ENCODE data around the gene NR3C2.

- TF ChIP-seq MAFK (IDR thresholded peaks at IDR 0.05; ENCODE audit: low read depth, low read length) = no peak
- no peak for TF ChIP-seq BHLHE40 (IDR thresholded peaks at IDR 0.05; ENCODE audit: low read depth, low read length)
- TF ChIP-seq POLR2A (IDR thresholded peaks at IDR 0.05; ENCODE audit: low read depth, low read length) = no peak
- no peak for TF ChIP-seq CTCF (conservative IDR thresholded peaks at IDR 0.05; ENCODE audit: low read depth, low read length)
- no peak for TF ChIP-seq USF2 (IDR thresholded peaks at IDR 0.05; ENCODE audit: low read depth, low read length)
- no peak for TF ChIP-seq MXI1 (IDR thresholded peaks at IDR 0.05; ENCODE audit: borderline replicate concordance, low read depth, low read length)
- no peak for TF ChIP-seq NFE2L2 (IDR thresholded peaks at IDR 0.05; ENCODE audit: low read depth, low read length)
- TF ChIP-seq SMC3 (IDR thresholded peaks at IDR 0.05; ENCODE audit: low read depth, low read length) = no peak
- no peak for TF ChIP-seq RCOR1 (IDR thresholded peaks at IDR 0.05; ENCODE audit: insufficient replicate concordance, low read length)
- no peak for TF ChIP-seq RAD21 (IDR thresholded peaks at IDR 0.05; ENCODE audit: low read length)
- no peak for TF ChIP-seq FOS (IDR thresholded peaks at IDR 0.05; ENCODE audit: low read depth, low read length)
Measured at GRCh38 chr4:148051403-148051802, 390.8 kb downstream of the NR3C2 start.

Measured in IMR-90 (cell line).